Type B pancreatic cell (in vitro differentiated cells): Measurements from ENCODE around the gene TMEM131L. TPM values are rescaled to one million over a fixed set of nuclear protein-coding genes. Genes with fewer than 3 reads are reported as not detected.

Source experiments
- DNase-seq: peaks from one replicate; pipeline ENCODE4 v3.0.0; 2021; ENCODE audit warnings: mixed read lengths; ENCODE audit not compliant: unreplicated experiment; ENCODE audit errors: extremely low spot score
- H3K27ac Mint-ChIP-seq: 2 replicates; pipeline ENCODE4 v1.8.0; 2021; ENCODE audit warnings: mild to moderate bottlenecking, mixed read lengths
- H3K27me3 Mint-ChIP-seq: 2 replicates; pipeline ENCODE4 v1.8.0; 2021; ENCODE audit warnings: mixed read lengths
- H3K36me3 Mint-ChIP-seq: 2 replicates; pipeline ENCODE4 v1.8.0; 2021; ENCODE audit warnings: mixed read lengths
- H3K4me1 Mint-ChIP-seq: one replicate; pipeline ENCODE4 v1.8.0; 2021; ENCODE audit warnings: mixed read lengths; ENCODE audit not compliant: unreplicated experiment
- H3K4me3 Mint-ChIP-seq: 2 replicates; pipeline ENCODE4 v1.8.0; 2021; ENCODE audit warnings: mild to moderate bottlenecking, mixed read lengths
- H3K9me3 Mint-ChIP-seq: 2 replicates; pipeline ENCODE4 v1.8.0; 2021; ENCODE audit warnings: mixed read lengths
- total RNA-seq: library from RNA; stranded (reverse); gene quantifications from 2 replicates; pipeline ENCODE4 v1.2.1, GENCODE V29; 2021; ENCODE audit warnings: low replicate concordance
- TF ChIP-seq, protein P1 (sequence below): fragments of 200-600 bp; sonication (generic); conservative IDR thresholded peaks from 2 replicates; pipeline ENCODE4 v1.5.0; 2021; ENCODE audit warnings: antibody characterized with exemption, mild to moderate bottlenecking

The TMEM131L gene
- total RNA-seq, 1 donor from 2014 or later = 21.3 TPM

DNA sequence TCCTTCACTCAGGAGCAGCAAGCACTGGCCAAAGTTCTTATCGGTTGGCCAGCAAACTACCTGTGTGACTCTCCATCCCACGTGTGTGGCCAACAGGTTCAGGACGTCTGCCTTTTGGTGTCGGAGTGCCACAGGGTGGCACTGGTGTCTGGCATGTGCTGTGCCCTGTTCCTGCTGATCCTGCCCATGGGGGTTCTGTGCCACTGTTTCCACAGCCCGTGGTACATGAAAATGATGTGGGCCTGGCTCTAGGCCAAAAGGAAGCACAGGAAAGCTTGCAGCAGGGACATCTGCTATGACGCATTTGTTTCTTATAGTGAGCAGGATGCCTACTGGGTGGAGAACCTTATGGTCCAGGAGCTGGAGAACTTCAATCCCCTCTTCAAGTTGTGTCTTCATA lies 213.3 kb downstream of the TMEM131L start:
- no peaks in the 10 kb centered on the region for H3K9me3 Mint-ChIP-seq
- H3K4me3 Mint-ChIP-seq = no peak overlapping the region
- H3K27ac Mint-ChIP-seq = no peak overlapping the region
- peaks cover 28% of the 10 kb centered on the region for H3K27me3 Mint-ChIP-seq
- no peaks in the 10 kb centered on the region for H3K36me3 Mint-ChIP-seq
- DNase-seq = no peak
- no peaks in the 10 kb centered on the region for H3K4me1 Mint-ChIP-seq
- TF ChIP-seq, protein P1, sequence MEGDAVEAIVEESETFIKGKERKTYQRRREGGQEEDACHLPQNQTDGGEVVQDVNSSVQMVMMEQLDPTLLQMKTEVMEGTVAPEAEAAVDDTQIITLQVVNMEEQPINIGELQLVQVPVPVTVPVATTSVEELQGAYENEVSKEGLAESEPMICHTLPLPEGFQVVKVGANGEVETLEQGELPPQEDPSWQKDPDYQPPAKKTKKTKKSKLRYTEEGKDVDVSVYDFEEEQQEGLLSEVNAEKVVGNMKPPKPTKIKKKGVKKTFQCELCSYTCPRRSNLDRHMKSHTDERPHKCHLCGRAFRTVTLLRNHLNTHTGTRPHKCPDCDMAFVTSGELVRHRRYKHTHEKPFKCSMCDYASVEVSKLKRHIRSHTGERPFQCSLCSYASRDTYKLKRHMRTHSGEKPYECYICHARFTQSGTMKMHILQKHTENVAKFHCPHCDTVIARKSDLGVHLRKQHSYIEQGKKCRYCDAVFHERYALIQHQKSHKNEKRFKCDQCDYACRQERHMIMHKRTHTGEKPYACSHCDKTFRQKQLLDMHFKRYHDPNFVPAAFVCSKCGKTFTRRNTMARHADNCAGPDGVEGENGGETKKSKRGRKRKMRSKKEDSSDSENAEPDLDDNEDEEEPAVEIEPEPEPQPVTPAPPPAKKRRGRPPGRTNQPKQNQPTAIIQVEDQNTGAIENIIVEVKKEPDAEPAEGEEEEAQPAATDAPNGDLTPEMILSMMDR = no peak

DNA sequence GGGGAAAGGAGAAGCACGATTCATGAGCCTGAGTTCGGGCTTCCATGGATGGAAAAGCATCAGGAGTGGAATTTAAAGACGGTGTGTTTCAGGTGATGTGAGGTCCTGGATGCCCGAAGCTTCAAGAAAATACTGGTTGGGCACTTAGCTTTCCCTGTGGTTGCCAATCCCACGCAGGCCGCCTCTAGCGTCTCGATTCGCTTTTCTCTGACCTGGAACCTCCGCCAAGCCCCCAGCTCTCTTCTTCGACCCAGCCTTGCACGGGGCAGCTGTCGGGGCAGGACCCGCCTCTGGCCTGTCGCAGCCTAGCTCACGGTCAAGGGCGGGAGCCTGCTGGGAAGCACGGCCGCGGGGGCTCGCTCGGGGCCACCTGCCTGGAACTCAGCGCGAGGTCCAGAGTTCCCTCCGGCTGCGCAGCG lies 217.6 kb downstream of the TMEM131L start:
- no peak for DNase-seq
- H3K4me3 Mint-ChIP-seq = peak overlapping the region; percentile 81
- peaks cover 9% of the 10 kb centered on the region for H3K9me3 Mint-ChIP-seq
- TF ChIP-seq, protein P1 = no peak
- H3K27me3 Mint-ChIP-seq = peaks cover 40% of the 10 kb centered on the region
- H3K4me1 Mint-ChIP-seq = peaks cover 6% of the 10 kb centered on the region
- no peak overlapping the region for H3K27ac Mint-ChIP-seq
- H3K36me3 Mint-ChIP-seq = peaks cover 5% of the 10 kb centered on the region

DNA sequence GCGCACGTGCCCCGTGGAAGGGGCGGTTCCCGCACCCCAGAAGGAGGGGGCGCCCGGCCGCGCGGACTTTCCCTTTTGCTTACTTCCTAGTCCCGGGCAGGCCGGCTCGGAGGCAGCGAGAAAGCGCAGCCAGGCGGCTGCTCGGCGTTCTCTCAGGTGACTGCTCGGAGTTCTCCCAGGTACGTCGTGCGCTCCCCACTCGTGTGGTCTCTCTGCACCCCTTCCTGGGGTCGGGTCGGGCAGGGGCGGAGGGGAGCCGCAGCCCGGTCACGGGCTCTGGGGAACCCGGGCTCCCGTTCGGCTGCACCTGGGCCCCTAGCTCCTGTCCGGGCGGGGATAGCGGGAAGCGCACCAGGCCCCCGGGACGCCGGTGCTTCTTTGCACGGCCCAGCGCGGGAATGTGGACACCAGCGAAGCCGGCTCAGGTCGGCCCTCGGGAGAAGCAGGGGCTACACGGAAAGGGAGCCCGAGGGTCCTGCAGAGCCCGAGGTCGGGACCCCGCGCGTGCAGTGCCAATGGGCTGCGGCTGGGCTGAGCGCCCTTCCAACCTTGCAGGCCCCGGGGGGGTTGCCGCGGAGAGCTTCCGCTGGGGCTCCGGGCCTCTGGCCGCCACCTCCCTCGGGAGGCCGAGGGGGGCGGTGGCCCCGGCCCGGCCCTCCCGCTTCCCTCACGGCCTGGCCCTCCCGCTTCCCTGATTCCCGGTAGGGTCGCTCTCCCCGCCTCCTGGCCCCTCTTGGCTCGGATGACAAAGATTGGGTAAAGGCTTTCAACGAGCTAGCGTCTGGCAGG lies 218.2 kb downstream of the TMEM131L start, which contains the start of gene TLR2:
TSS of gene TLR2 (plus strand) at position 99 of the 789 bp plus-strand sequence. CDS start 18,628 bp downstream, outside the sequence.
- Mint-ChIP-seq H3K27ac (no peak within 1 kb of the TSS), H3K36me3 (peaks cover 5% of the 10 kb centered on the region), H3K27me3 (peaks cover 37% of the 10 kb centered on the region), H3K4me3 (peak within 1 kb of the TSS; percentile 88), H3K9me3 (peaks cover 9% of the 10 kb centered on the region), H3K4me1 (peaks cover 6% of the 10 kb centered on the region)
- DNase-seq = peak; percentile 73
- TF ChIP-seq, protein P1 = no peak

DNA sequence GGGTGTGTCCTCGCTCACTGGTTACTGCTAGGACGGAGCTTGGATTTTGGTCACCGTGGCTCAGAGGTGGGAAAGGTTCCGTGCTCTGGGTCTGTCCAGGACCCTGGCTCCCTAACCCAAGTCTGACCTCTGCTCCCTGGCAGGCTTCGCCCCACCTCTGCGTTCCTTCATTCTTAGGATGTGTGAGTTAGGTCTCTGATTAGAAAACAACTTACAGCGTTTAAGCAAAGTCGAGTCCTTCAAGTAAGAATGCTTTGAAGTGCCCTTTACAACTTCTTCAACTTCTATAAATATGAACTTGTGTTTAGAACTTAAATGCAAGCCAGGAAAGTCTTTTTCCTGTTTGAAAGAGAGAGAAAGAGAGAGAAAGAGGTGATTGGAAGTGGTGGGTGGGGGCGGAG lies 218.8 kb downstream of the TMEM131L start:
- H3K4me1 Mint-ChIP-seq = peaks cover 6% of the 10 kb centered on the region
- peaks cover 37% of the 10 kb centered on the region for H3K27me3 Mint-ChIP-seq
- no peak overlapping the region for H3K27ac Mint-ChIP-seq
- TF ChIP-seq, protein P1 = no peak
- peaks cover 9% of the 10 kb centered on the region for H3K9me3 Mint-ChIP-seq
- H3K4me3 Mint-ChIP-seq = peak overlapping the region; percentile 88
- H3K36me3 Mint-ChIP-seq = peaks cover 5% of the 10 kb centered on the region
- no peak for DNase-seq

Other genes with a start within 250 kb of the TMEM131L start
- gene MND1, start 121.7 kb upstream of the TMEM131L start, total RNA-seq = 3.8 and 15.2 TPM in 2 replicates
- 0.74 and 1.2 TPM in 2 replicates for gene TLR2, start 217.9 kb downstream of the TMEM131L start, total RNA-seq